ENCODE data around the gene SLCO2A1.

DNA sequence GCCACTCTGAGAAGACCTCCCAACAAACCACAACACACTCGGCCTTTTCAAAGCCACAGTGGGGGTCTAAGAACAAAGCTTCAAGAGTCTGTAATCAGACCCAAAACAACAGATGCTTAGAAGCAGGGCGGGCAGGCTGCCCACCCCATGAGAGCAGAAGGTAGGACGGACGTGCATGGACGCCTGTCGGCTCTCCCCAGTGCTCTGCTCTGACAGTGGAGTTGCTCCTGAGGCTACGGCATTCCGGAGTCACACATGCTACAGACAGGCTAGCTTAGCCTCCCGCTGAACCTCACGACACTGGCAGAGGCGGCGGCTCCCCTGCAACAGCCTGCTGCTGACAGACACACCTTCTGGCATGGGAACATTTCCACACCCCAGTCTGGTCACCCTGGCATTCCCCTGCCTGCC, 33.5 kb downstream of the SLCO2A1 start:
- no peak for TF ChIP-seq RAD21 (IDR thresholded peaks at IDR 0.05; ENCODE audit: low read length)
- TF ChIP-seq CTCF (conservative IDR thresholded peaks at IDR 0.05; ENCODE audit: low read depth, low read length): no peak
- TF ChIP-seq RCOR1 (IDR thresholded peaks at IDR 0.05; ENCODE audit: insufficient replicate concordance, low read length): no peak
- TF ChIP-seq POLR2A (IDR thresholded peaks at IDR 0.05; ENCODE audit: low read depth, low read length): no peak
- TF ChIP-seq, protein P1, sequence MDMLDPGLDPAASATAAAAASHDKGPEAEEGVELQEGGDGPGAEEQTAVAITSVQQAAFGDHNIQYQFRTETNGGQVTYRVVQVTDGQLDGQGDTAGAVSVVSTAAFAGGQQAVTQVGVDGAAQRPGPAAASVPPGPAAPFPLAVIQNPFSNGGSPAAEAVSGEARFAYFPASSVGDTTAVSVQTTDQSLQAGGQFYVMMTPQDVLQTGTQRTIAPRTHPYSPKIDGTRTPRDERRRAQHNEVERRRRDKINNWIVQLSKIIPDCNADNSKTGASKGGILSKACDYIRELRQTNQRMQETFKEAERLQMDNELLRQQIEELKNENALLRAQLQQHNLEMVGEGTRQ (IDR thresholded peaks at IDR 0.05; ENCODE audit: low read depth, low read length): no peak
- TF ChIP-seq MXI1 (IDR thresholded peaks at IDR 0.05; ENCODE audit: borderline replicate concordance, low read depth, low read length): no peak
- TF ChIP-seq FOS (IDR thresholded peaks at IDR 0.05; ENCODE audit: low read depth, low read length): no peak
- TF ChIP-seq, protein P2, sequence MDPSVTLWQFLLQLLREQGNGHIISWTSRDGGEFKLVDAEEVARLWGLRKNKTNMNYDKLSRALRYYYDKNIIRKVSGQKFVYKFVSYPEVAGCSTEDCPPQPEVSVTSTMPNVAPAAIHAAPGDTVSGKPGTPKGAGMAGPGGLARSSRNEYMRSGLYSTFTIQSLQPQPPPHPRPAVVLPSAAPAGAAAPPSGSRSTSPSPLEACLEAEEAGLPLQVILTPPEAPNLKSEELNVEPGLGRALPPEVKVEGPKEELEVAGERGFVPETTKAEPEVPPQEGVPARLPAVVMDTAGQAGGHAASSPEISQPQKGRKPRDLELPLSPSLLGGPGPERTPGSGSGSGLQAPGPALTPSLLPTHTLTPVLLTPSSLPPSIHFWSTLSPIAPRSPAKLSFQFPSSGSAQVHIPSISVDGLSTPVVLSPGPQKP (IDR thresholded peaks at IDR 0.05; ENCODE audit: borderline replicate concordance, low read depth, low read length): no peak
- TF ChIP-seq MAFK (IDR thresholded peaks at IDR 0.05; ENCODE audit: low read depth, low read length): no peak
- no peak for TF ChIP-seq BHLHE40 (IDR thresholded peaks at IDR 0.05; ENCODE audit: low read depth, low read length)
- TF ChIP-seq CEBPB (IDR thresholded peaks at IDR 0.05; ENCODE audit: low read depth, low read length): no peak
- TF ChIP-seq SMC3 (IDR thresholded peaks at IDR 0.05; ENCODE audit: low read depth, low read length): no peak
